Naive thymus-derived CD8-positive, alpha-beta T cell (primary cell): ENCODE data around the gene LRRK1. TPM values are rescaled to one million over a fixed set of nuclear protein-coding genes. Genes with fewer than 3 reads are reported as not detected.

Experiments used
- ATAC-seq, 2 donors: fragments of 150-1000 bp; cut with Tn5 transposase in 1 of 2; sonication (Bioruptor Pico), chemical (Tn5 transposase) in 1 of 2; 1 replicate in 1 of 2; 2 replicates in 1 of 2; pipeline ENCODE4 v1.10.0; 2021; ENCODE audit warnings: mild to moderate bottlenecking in 2 of 2, moderate library complexity in 2 of 2
- POLR2A ChIA-PET: fragments of 350-600 bp; sonication (Branson Sonifier 250); formaldehyde crosslinking; loops from one replicate; lab custom pipeline; 2021; ENCODE audit warnings: antibody characterized with exemption; lab: Charles Lee
- DNase-seq, 10 donors: peaks; one replicate each; pipeline versions ENCODE4 v3.0.0 to v3.0.0-alpha.2; 2020 to 2022
- H3K27ac Mint-ChIP-seq, 10 donors: one replicate each; pipeline ENCODE4 v1.8.0; 2020 to 2022; ENCODE audit warnings: mild to moderate bottlenecking in 10 of 10, mixed read lengths in 10 of 10, moderate library complexity in 4 of 10, inconsistent platforms in 1 of 10
- H3K27me3 Mint-ChIP-seq, 5 donors: one replicate each; pipeline ENCODE4 v1.8.0; 2021 to 2022; ENCODE audit warnings: mixed read lengths in 5 of 5
- H3K36me3 Mint-ChIP-seq, 3 donors: one replicate each; pipeline ENCODE4 v1.8.0; 2020 to 2022; ENCODE audit warnings: mixed read lengths in 3 of 3, mild to moderate bottlenecking in 2 of 3, inconsistent platforms in 1 of 3
- H3K4me1 Mint-ChIP-seq, 4 donors: one replicate each; pipeline ENCODE4 v1.8.0; 2021 to 2022; ENCODE audit warnings: mixed read lengths in 4 of 4
- H3K4me3 Mint-ChIP-seq, 10 donors: one replicate each; pipeline ENCODE4 v1.8.0; 2020 to 2022; ENCODE audit warnings: mild to moderate bottlenecking in 10 of 10, mixed read lengths in 10 of 10, moderate library complexity in 6 of 10, inconsistent platforms in 1 of 10
- H3K9me3 Mint-ChIP-seq, 9 donors: one replicate each; pipeline ENCODE4 v1.8.0; 2020 to 2022; ENCODE audit warnings: mixed read lengths in 9 of 9, mild to moderate bottlenecking in 3 of 9, inconsistent platforms in 1 of 9, moderate library complexity in 1 of 9
- polyA plus RNA-seq, 3 donors: library from polyadenylated mRNA; unstranded; fragments of 300-500 nt; fragmentation: Illumina TruSeq; gene quantifications; one replicate each; pipeline ENCODE4 v1.2.3, GENCODE V29; 2021
- total RNA-seq, 8 experiments: library from RNA in 2 of 8; stranded (reverse) in 2 of 8; gene quantifications; one replicate each; pipeline ENCODE4 v1.2.3 and lab custom pipeline; 2021 to 2026

Gene LRRK1
- total and polyA plus RNA-seq, 5 experiments from 2014 or later = 0.78 to 2.7 TPM; not detected in 3

DNA sequence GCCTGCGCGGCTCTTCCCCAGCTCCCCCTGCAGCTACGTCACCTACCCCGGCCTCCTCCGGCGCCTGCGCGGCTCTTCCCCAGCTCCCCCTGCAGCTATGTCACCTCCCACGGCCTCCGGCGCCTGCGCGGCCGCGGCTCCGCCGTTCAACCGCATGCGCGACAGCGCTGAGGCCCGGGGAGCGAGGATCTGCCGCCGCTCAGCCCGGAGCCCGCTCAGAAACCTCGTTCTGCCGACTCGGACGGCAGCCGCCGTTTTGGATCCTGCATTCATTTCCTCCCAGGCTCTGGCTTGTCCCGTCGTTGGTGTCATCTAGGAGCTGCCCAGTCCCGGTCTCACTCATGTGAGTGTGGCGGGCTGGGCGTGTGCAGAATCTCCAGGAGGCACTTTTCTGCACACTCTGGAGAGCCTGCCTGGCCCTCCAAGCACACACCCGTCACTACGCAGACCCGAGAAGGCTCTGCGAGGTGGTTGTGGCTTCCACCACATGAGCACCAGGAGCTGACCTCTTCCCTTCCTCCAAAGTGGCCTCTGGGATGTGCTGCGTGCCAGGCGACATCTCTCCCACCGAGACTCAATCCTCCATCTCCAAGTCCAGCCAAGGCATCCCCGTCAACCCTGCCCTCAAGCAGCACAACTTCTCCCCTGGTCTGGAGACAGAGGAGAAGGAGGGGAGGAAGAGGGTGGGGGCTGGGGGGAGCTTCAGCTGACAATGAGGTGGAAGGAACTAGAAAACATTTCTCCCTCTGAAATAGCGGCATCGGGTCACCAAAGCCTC lies 167.4 kb downstream of the LRRK1 start:
- POLR2A ChIA-PET = interaction anchor here (0.7 kb wide), 1 partner anchor 171 kb away, joined by 3 read pairs; no protein-coding TSS in a partner anchor

DNA sequence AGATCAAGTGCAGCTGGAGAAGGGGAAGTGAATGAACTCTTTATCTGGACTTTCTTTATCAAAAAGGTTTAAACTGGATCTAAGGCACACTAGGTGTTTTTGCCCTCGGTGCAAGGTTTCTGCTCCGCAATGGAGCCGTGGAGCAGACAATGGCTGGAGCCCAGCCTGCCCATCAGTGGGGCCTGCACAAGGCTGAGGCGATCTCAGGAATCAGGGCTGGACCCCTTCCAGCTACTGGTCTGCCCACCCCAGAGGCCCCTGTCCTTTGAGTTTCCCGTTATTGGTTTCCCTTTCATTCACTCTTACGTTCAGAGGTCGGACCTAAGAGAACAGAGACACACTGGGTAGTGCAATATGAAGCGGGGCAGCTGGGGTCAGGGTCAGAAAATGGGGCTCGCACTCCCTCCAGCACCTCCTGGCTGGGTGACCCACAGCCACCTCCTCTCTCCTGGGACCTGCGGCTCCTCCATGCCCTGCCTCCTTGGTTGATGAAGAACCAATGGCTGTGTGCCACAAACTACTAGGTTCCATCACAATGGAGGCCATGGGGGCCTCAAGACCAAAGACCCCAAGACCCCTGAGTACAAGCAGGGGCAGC lies 168.1 kb downstream of the LRRK1 start:
- POLR2A ChIA-PET = interaction anchor here (0.7 to 1.1 kb wide), 2 partner anchors 171 kb away, joined by 3 to 5 read pairs; no protein-coding TSS in a partner anchor
- ATAC-seq (no peak), DNase-seq (no peak)
- Mint-ChIP-seq H3K9me3 (no peaks in the 10 kb centered on the region), H3K36me3 (no peaks in the 10 kb centered on the region), H3K4me1 (no peaks in the 10 kb centered on the region), H3K27ac (no peak overlapping the region), H3K27me3 (peaks cover 0 to 3% (median 0%) of the 10 kb centered on the region in 5 donors), H3K4me3 (no peak overlapping the region)

More for the DNA sequence above, 167.4 kb downstream of the LRRK1 start:
- Mint-ChIP-seq H3K27ac (no peak overlapping the region), H3K36me3 (no peaks in the 10 kb centered on the region), H3K4me1 (no peaks in the 10 kb centered on the region), H3K9me3 (no peaks in the 10 kb centered on the region), H3K4me3 (no peak overlapping the region), H3K27me3 (peaks cover 0 to 3% (median 0%) of the 10 kb centered on the region in 5 donors)
- DNase-seq (no peak), ATAC-seq (no peak)

DNA sequence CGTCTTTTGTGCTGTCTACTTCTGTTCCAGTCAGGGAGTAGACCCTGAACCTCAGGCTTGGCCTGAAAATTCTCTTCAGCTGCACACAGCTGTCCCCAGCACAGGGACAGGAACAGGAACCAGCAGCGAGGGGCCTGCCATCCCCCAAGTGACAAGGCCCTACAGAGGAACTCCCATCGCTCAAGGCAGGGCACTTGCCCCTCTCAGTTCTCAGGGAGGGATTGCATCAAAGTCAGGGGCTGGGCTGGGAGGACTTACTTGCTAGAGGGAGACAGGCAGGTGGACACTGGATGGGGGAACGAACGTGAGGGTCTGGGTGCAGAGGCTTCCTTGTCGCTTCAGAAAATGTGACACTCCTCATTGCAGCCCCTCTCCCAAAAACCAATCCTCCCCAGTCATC lies 169.1 kb downstream of the LRRK1 start:
- no peak overlapping the region for H3K4me3 Mint-ChIP-seq
- H3K27ac Mint-ChIP-seq = no peak overlapping the region
- ATAC-seq (no peak), DNase-seq (no peak)
- no peaks in the 10 kb centered on the region for H3K4me1 Mint-ChIP-seq
- H3K27me3 Mint-ChIP-seq = peaks cover 0 to 3% (median 0%) of the 10 kb centered on the region in 5 donors
- POLR2A ChIA-PET = interaction anchor here (1.1 kb wide), 1 partner anchor 170 kb away, joined by 5 read pairs; no protein-coding TSS in a partner anchor
- H3K9me3 Mint-ChIP-seq = no peaks in the 10 kb centered on the region
- H3K36me3 Mint-ChIP-seq = no peaks in the 10 kb centered on the region

DNA sequence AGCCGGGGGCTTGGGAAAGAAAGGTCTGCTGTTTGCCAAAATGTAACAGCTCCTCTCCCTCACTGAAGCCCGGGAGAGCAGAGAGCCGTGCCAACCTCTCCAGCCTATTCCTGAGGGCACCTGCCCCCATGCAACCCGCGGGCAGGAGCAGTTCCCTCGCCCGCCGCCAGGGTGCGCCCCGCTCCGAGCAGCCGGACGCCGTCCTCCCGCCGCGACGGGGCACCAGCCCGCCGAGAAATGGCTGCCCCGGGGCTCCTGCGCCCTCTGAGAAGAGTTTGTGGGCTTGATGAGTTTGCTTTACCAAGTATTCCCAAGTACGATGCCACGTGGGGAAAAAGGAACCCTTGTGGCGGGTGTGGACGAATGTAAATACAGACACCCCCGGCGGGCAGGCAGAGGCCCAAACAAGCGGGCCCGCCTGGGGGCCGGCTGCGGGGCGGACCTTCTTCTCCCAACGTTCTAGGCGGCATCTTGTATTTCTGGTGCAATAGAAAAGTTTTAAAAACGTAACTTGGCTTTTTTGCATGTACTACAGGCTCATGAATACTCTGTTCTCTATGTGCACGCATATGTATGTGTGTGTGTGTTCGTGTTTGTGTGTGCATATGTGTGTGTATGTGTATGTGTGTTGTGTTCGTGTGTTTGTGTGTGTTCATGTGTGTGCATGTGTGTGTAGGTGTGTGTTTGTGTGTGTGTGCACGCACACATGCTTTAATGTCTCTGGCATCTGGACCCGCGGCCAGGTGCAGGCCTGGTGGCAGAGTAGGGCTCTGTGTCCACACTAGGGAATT lies 169.8 kb downstream of the LRRK1 start:
- H3K9me3 Mint-ChIP-seq = no peaks in the 10 kb centered on the region
- POLR2A ChIA-PET = interaction anchor here (1.1 kb wide), 1 partner anchor 169 kb away, joined by 5 read pairs; no protein-coding TSS in a partner anchor
- ATAC-seq (peak; percentile 85 to 98), DNase-seq (peak; percentile 51 to 80 (median 77))
- peak overlapping the region in 1 of 10 donors; percentile 6 for H3K27ac Mint-ChIP-seq
- H3K36me3 Mint-ChIP-seq = no peaks in the 10 kb centered on the region
- no peak overlapping the region for H3K4me3 Mint-ChIP-seq
- H3K27me3 Mint-ChIP-seq = peaks cover 0 to 3% (median 0%) of the 10 kb centered on the region in 5 donors
- H3K4me1 Mint-ChIP-seq = no peaks in the 10 kb centered on the region

DNA sequence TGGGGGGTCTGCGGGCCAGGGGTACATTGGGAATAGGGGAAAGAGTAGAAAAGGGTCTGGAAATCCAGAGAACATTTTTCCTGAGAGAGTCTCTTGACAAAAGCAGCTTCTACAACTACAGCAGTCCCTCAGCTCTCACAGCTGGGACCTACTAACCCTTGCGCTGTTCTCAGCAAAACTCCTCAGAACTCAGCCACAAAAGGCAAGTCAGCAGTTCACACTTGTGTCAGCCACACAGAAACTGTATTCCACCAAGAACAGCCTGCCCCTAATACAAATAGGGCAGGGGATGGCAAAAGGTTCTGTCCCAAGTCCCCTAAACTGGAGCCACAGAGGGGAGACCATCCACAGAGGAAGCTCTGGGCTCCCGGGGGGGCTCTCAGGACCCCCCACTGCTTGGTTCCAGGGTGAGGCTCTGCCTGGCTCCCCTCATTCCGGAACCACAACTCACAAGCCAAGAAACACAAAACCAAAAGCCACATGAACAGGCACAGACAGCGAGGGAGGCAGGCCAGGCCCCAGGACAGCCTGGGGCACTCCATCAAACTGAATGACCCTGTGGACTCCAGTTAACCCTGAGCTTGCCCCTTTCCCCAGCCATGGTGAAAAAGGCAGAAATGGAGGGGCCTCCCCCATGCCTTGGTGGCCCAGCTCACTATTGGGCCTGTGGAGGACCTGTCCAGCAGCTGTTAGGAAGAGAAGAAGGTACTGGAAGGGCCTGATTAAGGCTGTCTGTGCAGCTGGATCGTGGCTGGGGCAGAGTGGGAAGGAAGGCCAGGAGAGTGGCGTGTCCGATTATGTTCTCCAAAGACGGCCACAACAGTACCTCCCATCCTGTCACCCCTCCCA lies 170.6 kb downstream of the LRRK1 start:
- no peak for DNase-seq
- ATAC-seq = no peak
- no peaks in the 10 kb centered on the region for H3K9me3 Mint-ChIP-seq
- POLR2A ChIA-PET = interaction anchor here (1.3 kb wide), 1 partner anchor 168 kb away, joined by 4 read pairs; no protein-coding TSS in a partner anchor
- peak overlapping the region in 2 of 10 donors; percentile 6 to 40 for H3K27ac Mint-ChIP-seq
- H3K36me3 Mint-ChIP-seq = no peaks in the 10 kb centered on the region
- H3K27me3 Mint-ChIP-seq = peaks cover 0 to 3% (median 0%) of the 10 kb centered on the region in 5 donors
- H3K4me3 Mint-ChIP-seq = no peak overlapping the region
- no peaks in the 10 kb centered on the region for H3K4me1 Mint-ChIP-seq

DNA sequence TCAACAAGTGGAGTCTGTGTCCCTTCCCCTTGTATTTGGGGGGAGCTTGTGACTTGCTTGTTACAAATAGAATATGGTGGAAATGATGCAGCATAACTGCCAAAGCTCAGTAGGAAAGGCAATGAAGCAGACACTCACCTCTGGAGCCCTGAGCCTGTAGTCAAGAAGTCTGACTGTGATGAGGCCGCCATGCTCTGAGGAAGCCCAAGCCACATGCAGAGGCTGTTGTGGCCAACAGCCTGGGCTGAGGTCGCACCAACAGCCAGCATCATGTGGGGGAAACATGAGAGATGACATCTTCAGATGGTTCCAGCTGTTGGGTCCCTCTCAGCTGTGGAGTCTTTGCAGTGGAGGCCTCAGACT lies 171.3 kb downstream of the LRRK1 start:
- H3K36me3 Mint-ChIP-seq = no peaks in the 10 kb centered on the region
- no peaks in the 10 kb centered on the region for H3K4me1 Mint-ChIP-seq
- peak overlapping the region in 1 of 10 donors; percentile 11 for H3K27ac Mint-ChIP-seq
- DNase-seq (no peak), ATAC-seq (no peak)
- H3K9me3 Mint-ChIP-seq = no peaks in the 10 kb centered on the region
- POLR2A ChIA-PET = interaction anchor here (1.3 kb wide), 1 partner anchor 168 kb away, joined by 4 read pairs; no protein-coding TSS in a partner anchor
- H3K27me3 Mint-ChIP-seq = peaks cover 0 to 5% (median 0%) of the 10 kb centered on the region in 5 donors
- no peak overlapping the region for H3K4me3 Mint-ChIP-seq

DNA sequence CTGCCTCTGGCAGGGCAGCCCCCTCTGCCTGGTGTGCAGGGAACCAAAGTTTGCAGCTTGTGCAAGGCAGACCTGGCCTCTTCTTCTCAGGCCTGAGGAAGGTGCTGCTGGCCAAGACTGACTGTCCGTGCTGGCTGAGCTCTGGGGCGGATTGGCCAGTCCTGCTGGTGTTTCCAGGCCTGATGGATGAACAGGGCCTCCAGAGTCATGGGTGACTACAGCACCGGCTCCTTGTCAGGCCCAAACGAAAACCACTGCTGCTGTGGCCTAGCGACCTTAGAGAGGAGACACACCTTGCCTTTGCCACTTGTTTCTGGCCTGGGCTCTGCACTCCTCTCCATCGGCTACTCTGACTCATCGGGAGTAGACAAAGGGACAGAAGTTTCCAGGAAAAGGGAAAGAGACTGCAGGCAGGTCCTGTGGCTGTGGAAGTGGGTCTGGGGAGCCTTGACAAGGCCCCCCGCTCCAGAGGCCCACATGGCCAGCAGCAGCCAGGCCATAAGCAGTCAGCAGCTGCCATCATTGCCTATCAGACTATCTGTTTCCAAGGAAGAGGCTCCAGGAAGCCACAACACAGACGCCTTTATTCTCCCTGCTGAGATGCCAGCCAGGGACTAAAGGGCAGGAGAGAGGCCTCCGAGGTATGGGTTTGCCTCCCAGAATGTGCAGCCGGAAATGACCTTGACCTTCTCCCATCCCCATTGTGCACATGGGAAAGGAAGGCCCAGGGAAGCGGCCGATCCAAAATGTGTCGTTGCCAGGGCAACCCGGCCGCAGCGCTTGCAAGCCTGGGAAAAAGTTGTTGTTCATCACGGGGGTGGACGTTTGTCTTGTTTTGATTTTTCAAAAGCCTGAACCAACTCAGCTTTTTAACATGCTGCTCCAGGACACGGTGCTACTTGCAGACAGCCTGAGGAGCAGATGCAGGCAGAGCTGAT lies 172.2 kb downstream of the LRRK1 start:
- H3K4me3 Mint-ChIP-seq = no peak overlapping the region
- H3K27me3 Mint-ChIP-seq = peaks cover 0 to 5% (median 0%) of the 10 kb centered on the region in 5 donors
- no peaks in the 10 kb centered on the region for H3K36me3 Mint-ChIP-seq
- no peaks in the 10 kb centered on the region for H3K4me1 Mint-ChIP-seq
- POLR2A ChIA-PET = interaction anchor here (1.3 kb wide), 1 partner anchor 167 kb away, joined by 4 read pairs; no protein-coding TSS in a partner anchor
- no peaks in the 10 kb centered on the region for H3K9me3 Mint-ChIP-seq
- H3K27ac Mint-ChIP-seq = no peak overlapping the region
- ATAC-seq = no peak
- no peak for DNase-seq

DNA sequence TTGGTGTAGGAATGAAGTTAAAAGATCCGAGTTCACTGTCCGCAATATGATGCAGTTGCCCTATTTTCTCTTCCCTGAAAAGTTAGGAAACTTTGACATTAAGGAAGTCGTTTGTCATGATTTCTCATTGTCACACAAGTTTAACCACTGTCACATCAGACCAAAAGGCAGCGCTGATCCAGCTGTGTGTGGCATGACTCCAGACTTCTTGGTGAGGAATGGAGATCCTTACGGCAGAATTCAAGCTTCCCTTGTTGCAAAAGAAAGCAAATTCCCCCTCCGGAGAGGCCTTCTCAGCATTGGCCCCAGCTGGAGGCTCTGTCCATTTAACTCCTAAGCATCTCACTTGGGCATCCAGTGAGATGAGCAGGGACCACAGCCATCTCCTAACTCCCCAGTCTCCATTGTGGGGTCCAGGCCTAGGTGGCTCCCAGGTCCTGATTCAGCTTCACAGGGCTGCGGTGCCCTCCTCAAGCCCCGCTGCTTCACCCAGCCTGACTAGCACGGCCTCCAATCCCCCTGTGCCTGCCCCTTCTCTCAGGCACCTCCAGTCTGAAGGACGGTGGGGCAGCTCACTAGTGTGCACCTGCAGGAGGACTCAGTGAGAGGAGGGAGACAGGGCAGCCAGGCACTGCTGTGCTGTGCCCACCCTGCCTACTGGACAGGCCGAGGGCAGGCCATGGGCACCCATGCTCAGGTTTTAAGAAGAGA lies 173.2 kb downstream of the LRRK1 start:
- no peak overlapping the region for H3K27ac Mint-ChIP-seq
- POLR2A ChIA-PET = no interaction called here

DNA sequence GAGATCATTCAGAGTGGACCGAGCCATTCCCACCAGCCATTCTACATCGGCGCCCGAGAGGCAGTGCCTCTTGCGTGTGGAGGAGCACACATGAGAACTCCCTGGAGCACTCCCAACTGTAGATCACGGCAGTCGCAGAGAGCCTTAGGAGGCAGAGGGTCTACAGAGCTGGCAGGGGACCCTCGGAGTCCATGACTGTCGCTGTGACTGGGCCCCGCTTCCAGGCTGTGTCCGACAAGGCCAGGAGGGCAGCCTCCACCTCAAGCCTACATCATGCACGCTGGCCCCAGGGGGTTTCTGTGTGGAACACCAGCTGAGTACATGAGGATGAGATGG lies 173.7 kb downstream of the LRRK1 start:
- H3K9me3 Mint-ChIP-seq = no peaks in the 10 kb centered on the region
- H3K27ac Mint-ChIP-seq = no peak overlapping the region
- H3K36me3 Mint-ChIP-seq = no peaks in the 10 kb centered on the region
- DNase-seq = no peak
- POLR2A ChIA-PET = no interaction called here
- H3K27me3 Mint-ChIP-seq = peaks cover 0 to 5% (median 0%) of the 10 kb centered on the region in 5 donors
- H3K4me3 Mint-ChIP-seq = no peak overlapping the region
- H3K4me1 Mint-ChIP-seq = no peaks in the 10 kb centered on the region
- no peak for ATAC-seq

More for the DNA sequence above, 173.2 kb downstream of the LRRK1 start:
- Mint-ChIP-seq H3K4me3 (no peak overlapping the region), H3K27me3 (peaks cover 0 to 5% (median 0%) of the 10 kb centered on the region in 5 donors), H3K36me3 (no peaks in the 10 kb centered on the region), H3K4me1 (no peaks in the 10 kb centered on the region), H3K9me3 (no peaks in the 10 kb centered on the region)
- DNase-seq (no peak), ATAC-seq (no peak)

DNA sequence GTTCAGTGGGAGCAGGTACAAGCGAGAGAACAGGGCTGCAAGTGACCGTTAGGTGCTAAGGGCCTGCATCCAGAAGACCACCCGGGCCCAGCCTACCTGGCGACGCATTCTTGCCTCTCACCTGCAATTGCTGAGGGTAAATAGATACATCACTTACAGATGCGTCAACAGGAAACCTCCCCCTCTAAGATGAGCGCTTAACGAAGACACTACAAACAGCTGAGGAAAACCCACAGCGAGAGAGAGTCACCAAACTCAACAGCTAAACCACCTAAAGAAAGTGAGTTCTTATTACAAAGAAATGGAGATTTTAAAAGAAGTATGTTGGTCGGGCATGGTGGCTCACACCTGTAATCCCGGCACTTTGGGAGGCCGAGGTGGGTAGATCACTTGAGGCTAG lies 174.8 kb downstream of the LRRK1 start:
- peak in 1 of 10 donors; percentile 31 for DNase-seq
- no peaks in the 10 kb centered on the region for H3K9me3 Mint-ChIP-seq
- POLR2A ChIA-PET = interaction anchor here (0.7 kb wide), 1 partner anchor 149 kb away, joined by 4 read pairs; no protein-coding TSS in a partner anchor
- H3K4me3 Mint-ChIP-seq = no peak overlapping the region
- H3K27ac Mint-ChIP-seq = peak overlapping the region in 1 of 10 donors; percentile 16
- peak; percentile 37 to 70 for ATAC-seq
- peaks cover 0 to 5% (median 0%) of the 10 kb centered on the region in 5 donors for H3K27me3 Mint-ChIP-seq
- H3K4me1 Mint-ChIP-seq = no peaks in the 10 kb centered on the region
- H3K36me3 Mint-ChIP-seq = no peaks in the 10 kb centered on the region
